ENCODE measurements around the gene ZXDC. TPM values are rescaled to one million over a fixed set of nuclear protein-coding genes. Genes with fewer than 3 reads are reported as not detected.

ZXDC gene
- total RNA-seq, 1 donor from 2014 or later: 38.4 TPM

- Histone ChIP-seq H3K27me3 (ENCODE audit: control insufficient read depth, insufficient read depth, low read length) (no peaks in the 10 kb centered on the region), H3K4me3 (ENCODE audit: low read depth, low read length) (no peak overlapping the region), H3K36me3 (ENCODE audit: control insufficient read depth, insufficient read depth, low read length) (no peaks in the 10 kb centered on the region)
- no peak for DNase-seq (ENCODE audit: low read depth)
- TF ChIP-seq CTCF (IDR thresholded peaks at IDR 0.05; ENCODE audit: insufficient read depth, low read length, poor library complexity, severe bottlenecking): no peak
Measured at GRCh38 chr3:126439968-126440708, 35.6 kb downstream of the ZXDC start.

- Histone ChIP-seq H3K4me3 (ENCODE audit: low read depth, low read length) (no peak overlapping the region), H3K36me3 (ENCODE audit: control insufficient read depth, insufficient read depth, low read length) (no peaks in the 10 kb centered on the region), H3K27me3 (ENCODE audit: control insufficient read depth, insufficient read depth, low read length) (no peaks in the 10 kb centered on the region)
- no peak for TF ChIP-seq CTCF (IDR thresholded peaks at IDR 0.05; ENCODE audit: insufficient read depth, low read length, poor library complexity, severe bottlenecking)
- no peak for DNase-seq (ENCODE audit: low read depth)
Measured at GRCh38 chr3:126439346-126439967, 36.2 kb downstream of the ZXDC start.

GRCh38 chr3:126438746-126439145 lies 36.9 kb downstream of the ZXDC start:
- H3K27me3 ChIP-seq (ENCODE audit: control insufficient read depth, insufficient read depth, low read length): no peaks in the 10 kb centered on the region
- DNase-seq (ENCODE audit: low read depth): no peak
- TF ChIP-seq CTCF (IDR thresholded peaks at IDR 0.05; ENCODE audit: insufficient read depth, low read length, poor library complexity, severe bottlenecking): no peak
- no peaks in the 10 kb centered on the region for H3K36me3 ChIP-seq (ENCODE audit: control insufficient read depth, insufficient read depth, low read length)
- no peak overlapping the region for H3K4me3 ChIP-seq (ENCODE audit: low read depth, low read length)

GRCh38 chr3:126438186-126438585 lies 37.5 kb downstream of the ZXDC start:
- Histone ChIP-seq H3K27me3 (ENCODE audit: control insufficient read depth, insufficient read depth, low read length) (no peaks in the 10 kb centered on the region), H3K36me3 (ENCODE audit: control insufficient read depth, insufficient read depth, low read length) (no peaks in the 10 kb centered on the region), H3K4me3 (ENCODE audit: low read depth, low read length) (no peak overlapping the region)
- no peak for TF ChIP-seq CTCF (IDR thresholded peaks at IDR 0.05; ENCODE audit: insufficient read depth, low read length, poor library complexity, severe bottlenecking)
- no peak for DNase-seq (ENCODE audit: low read depth)

- no peak for DNase-seq (ENCODE audit: low read depth)
- Histone ChIP-seq H3K4me3 (ENCODE audit: low read depth, low read length) (no peak overlapping the region), H3K27me3 (ENCODE audit: control insufficient read depth, insufficient read depth, low read length) (no peaks in the 10 kb centered on the region), H3K36me3 (ENCODE audit: control insufficient read depth, insufficient read depth, low read length) (no peaks in the 10 kb centered on the region)
- no peak for TF ChIP-seq CTCF (IDR thresholded peaks at IDR 0.05; ENCODE audit: insufficient read depth, low read length, poor library complexity, severe bottlenecking)
Measured at GRCh38 chr3:126436826-126437717, 38.6 kb downstream of the ZXDC start.
